Measurements from ENCODE around the gene DPYSL5. TPM values are rescaled to one million over a fixed set of nuclear protein-coding genes. Genes with fewer than 3 reads are reported as not detected.

DPYSL5 gene
- total and polyA plus RNA-seq, 2 of the 8 experiments (the other 6 are each of a cell fraction or from before 2014, with no cell fraction given): 11.9 to 16.4 TPM

GRCh38 chr2:26903676-26904075 is 55.7 kb downstream of the DPYSL5 start (continued):
- TF ChIP-seq CTCF (IDR thresholded peaks at IDR 0.05; ENCODE audit: control extremely low read depth in 1 of 3, insufficient read depth in 1 of 3, low read depth in 1 of 3, low read length in 3 of 3): no peak
